Erythroblast (primary cell): ENCODE data around the gene KANSL1.

Source experiments
- GATA1 ChIP-seq: IDR thresholded peaks from 2 replicates; pipeline ENCODE4 v1.6.1; 2011; ENCODE audit warnings: low read depth, mild to moderate bottlenecking, control low read depth, low read length, moderate library complexity
- POLR2A ChIP-seq: IDR thresholded peaks from 2 replicates; pipeline ENCODE4 v1.6.1; 2011; ENCODE audit warnings: mild to moderate bottlenecking, low read length

DNA sequence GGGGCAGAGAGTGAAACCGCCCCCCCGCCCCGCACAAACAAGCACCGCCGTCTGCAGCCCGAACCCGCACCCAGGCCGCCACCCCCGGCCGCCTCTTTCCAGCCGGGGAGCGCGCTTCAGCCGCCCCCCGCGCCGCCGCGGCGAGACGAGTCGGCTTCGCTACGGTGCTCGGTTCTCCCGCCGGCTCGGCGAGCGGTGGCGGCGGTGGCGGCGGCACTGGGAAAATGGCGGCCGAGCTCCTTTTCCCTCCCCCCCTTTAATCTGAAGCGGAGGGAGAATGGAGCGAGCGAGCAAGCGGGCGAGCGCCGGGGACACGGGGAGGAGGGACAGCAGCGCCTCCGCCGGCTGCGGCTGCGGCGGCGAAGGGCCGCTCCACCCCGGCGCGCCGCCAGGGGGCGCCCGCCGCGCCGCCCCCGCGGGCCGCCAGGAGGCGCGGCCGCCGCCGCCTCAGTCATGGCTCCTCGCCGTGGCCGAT lies at the start of gene KANSL1:
- TF ChIP-seq POLR2A (no peak), GATA1 (no peak)
